H9 (cell line): Measurements from ENCODE around the gene SLX1B. TPM values are rescaled to one million over a fixed set of nuclear protein-coding genes. Genes with fewer than 3 reads are reported as not detected.
"Not testable (repeated sequence)": the region's sequence is repeated elsewhere in the genome, so short reads cannot be mapped to it uniquely, and the experiment has no call there.

Experiments used
- DNase-seq: peaks from one replicate; pipeline ENCODE4 v3.0.0-alpha.2; 2017
- H2AFZ ChIP-seq: one replicate; pipeline ENCODE4 v1.6.1; 2013; ENCODE audit warnings: mild to moderate bottlenecking, low read length, control low read depth, moderate library complexity
- H2AK5ac ChIP-seq: 2 replicates; pipeline ENCODE4 v1.6.1; 2013; ENCODE audit warnings: low read length, control low read depth, mixed read lengths; ENCODE audit not compliant: insufficient read length
- H2BK120ac ChIP-seq: one replicate; pipeline ENCODE4 v1.6.1; 2013; ENCODE audit warnings: low read depth, mild to moderate bottlenecking, low read length, control low read depth, inconsistent platforms; ENCODE audit not compliant: poor library complexity, severe bottlenecking
- H2BK12ac ChIP-seq: 2 replicates; pipeline ENCODE4 v1.6.1; 2013; ENCODE audit warnings: low read length, control low read depth, mixed read lengths, low read depth; ENCODE audit not compliant: insufficient read length
- H2BK15ac ChIP-seq: 2 replicates; pipeline ENCODE4 v1.6.1; 2013; ENCODE audit warnings: low read depth, low read length, control low read depth
- H2BK20ac ChIP-seq: one replicate; pipeline ENCODE4 v1.6.1; 2013; ENCODE audit warnings: low read depth, mild to moderate bottlenecking, low read length, control low read depth, inconsistent platforms; ENCODE audit not compliant: poor library complexity, severe bottlenecking
- H2BK5ac ChIP-seq: 2 replicates; pipeline ENCODE4 v1.6.1; 2013; ENCODE audit warnings: low read length, control low read depth, mixed read lengths; ENCODE audit not compliant: insufficient read length
- H3K14ac ChIP-seq: 2 replicates; pipeline ENCODE4 v1.6.1; 2013; ENCODE audit warnings: low read length, control low read depth; ENCODE audit not compliant: insufficient read depth
- H3K18ac ChIP-seq: 2 replicates; pipeline ENCODE4 v1.6.1; 2013; ENCODE audit warnings: low read depth, mild to moderate bottlenecking, mixed read lengths, low read length, control low read depth; ENCODE audit not compliant: insufficient read length
- H3K23ac ChIP-seq: 2 replicates; pipeline ENCODE4 v1.6.1; 2013; ENCODE audit warnings: low read length, control low read depth, mixed read lengths, low read depth; ENCODE audit not compliant: insufficient read length
- H3K23me2 ChIP-seq: 2 replicates; pipeline ENCODE4 v1.6.1; 2013; ENCODE audit warnings: low read depth, mild to moderate bottlenecking, mixed read lengths, low read length, control low read depth; ENCODE audit not compliant: insufficient read length, poor library complexity, severe bottlenecking
- H3K27ac ChIP-seq: 2 replicates; pipeline ENCODE4 v1.5.1; 2013; ENCODE audit warnings: low read length, control low read depth, mixed read lengths, low read depth; ENCODE audit not compliant: insufficient read length
- H3K27me3 ChIP-seq: 2 replicates; pipeline ENCODE4 v1.6.1; 2013; ENCODE audit warnings: low read length, control low read depth, inconsistent platforms; ENCODE audit not compliant: insufficient read depth
- H3K4ac ChIP-seq: 2 replicates; pipeline ENCODE4 v1.6.1; 2013; ENCODE audit warnings: low read depth, mild to moderate bottlenecking, control low read depth, inconsistent platforms, low read length, moderate library complexity
- H3K4me1 ChIP-seq: 2 replicates; pipeline ENCODE4 v1.6.1; 2013; ENCODE audit warnings: low read length, control low read depth, inconsistent platforms; ENCODE audit not compliant: insufficient read depth
- H3K4me2 ChIP-seq: 2 replicates; pipeline ENCODE4 v1.6.1; 2013; ENCODE audit warnings: low read length, control low read depth, mixed read lengths; ENCODE audit not compliant: insufficient read length, insufficient read depth
- H3K56ac ChIP-seq: 2 replicates; pipeline ENCODE4 v1.6.1; 2013; ENCODE audit warnings: low read depth, mild to moderate bottlenecking, mixed read lengths, low read length, control low read depth; ENCODE audit not compliant: insufficient read length
- H3K79me1 ChIP-seq: 2 replicates; pipeline ENCODE4 v1.6.1; 2013; ENCODE audit warnings: low read depth, mild to moderate bottlenecking, moderate library complexity, low read length, control low read depth, inconsistent platforms; ENCODE audit not compliant: insufficient read depth, poor library complexity, severe bottlenecking
- H3K79me2 ChIP-seq: 2 replicates; pipeline ENCODE4 v1.6.1; 2013; ENCODE audit warnings: low read length, control low read depth, inconsistent platforms; ENCODE audit not compliant: insufficient read depth
- H3K9ac ChIP-seq: 2 replicates; pipeline ENCODE4 v1.6.1; 2013; ENCODE audit warnings: low read length, control low read depth, mixed read lengths; ENCODE audit not compliant: insufficient read length; ENCODE audit errors: extremely low read depth
- H3K9me3 ChIP-seq: one replicate; pipeline ENCODE4 v1.6.1; 2013; ENCODE audit warnings: low read depth, low read length, inconsistent platforms; ENCODE audit not compliant: control insufficient read depth
- H3T11ph ChIP-seq: one replicate; pipeline ENCODE4 v1.6.1; 2013; ENCODE audit warnings: mild to moderate bottlenecking, low read length, control low read depth, inconsistent platforms
- H4K20me1 ChIP-seq: one replicate; pipeline ENCODE4 v1.6.1; 2013; ENCODE audit not compliant: control insufficient read depth, insufficient read length, insufficient read depth
- H4K5ac ChIP-seq: 2 replicates; pipeline ENCODE4 v1.6.1; 2013; ENCODE audit warnings: low read depth, mild to moderate bottlenecking, mixed read lengths, low read length, control low read depth; ENCODE audit not compliant: insufficient read length
- H4K8ac ChIP-seq: replicated peaks from 2 replicates; pipeline ENCODE4 v1.6.1; 2013; ENCODE audit warnings: low read length, control low read depth, mixed read lengths, low read depth; ENCODE audit not compliant: insufficient read length
- H4K91ac ChIP-seq: 2 replicates; pipeline ENCODE4 v1.6.1; 2013; ENCODE audit warnings: low read depth, mild to moderate bottlenecking, moderate library complexity, mixed read lengths, low read length, control low read depth; ENCODE audit not compliant: insufficient read length
- H3K27ac Mint-ChIP-seq, 3 experiments: 2 replicates in 2 of 3; 3 replicates in 1 of 3; pipeline ENCODE4 v1.8.0; 2020 to 2021; ENCODE audit warnings: mixed read lengths in 3 of 3, mild to moderate bottlenecking in 1 of 3, moderate library complexity in 1 of 3
- H3K27me3 Mint-ChIP-seq: 2 replicates; pipeline ENCODE4 v1.8.0; 2021; ENCODE audit warnings: low read depth, mild to moderate bottlenecking, moderate library complexity, mixed read lengths
- H3K36me3 Mint-ChIP-seq, 3 experiments: 2 replicates in 2 of 3; 3 replicates in 1 of 3; pipeline ENCODE4 v1.8.0; 2020 to 2021; ENCODE audit warnings: low read depth in 3 of 3, mixed read lengths in 3 of 3; ENCODE audit not compliant: insufficient read depth in 1 of 3
- H3K4me1 Mint-ChIP-seq, 2 experiments: 2 replicates each; pipeline ENCODE4 v1.8.0; 2020; ENCODE audit warnings: mixed read lengths in 2 of 2
- H3K4me3 Mint-ChIP-seq, 2 experiments: 2 replicates in 1 of 2; 3 replicates in 1 of 2; pipeline ENCODE4 v1.8.0; 2020 to 2021; ENCODE audit warnings: mild to moderate bottlenecking in 2 of 2, mixed read lengths in 2 of 2, moderate library complexity in 1 of 2
- H3K9me3 Mint-ChIP-seq, 2 experiments: 2 replicates in 1 of 2; 3 replicates in 1 of 2; pipeline ENCODE4 v1.8.0; 2020; ENCODE audit warnings: mild to moderate bottlenecking in 2 of 2, mixed read lengths in 2 of 2, moderate library complexity in 1 of 2
- WGBS: extraction: QIAGEN DNeasy Blood & Tissue Kit; methylation state at CpG from one replicate; pipeline ENCODE4 v1.1.7; 2013; ENCODE audit warnings: missing lambda C conversion rate, low lambda C conversion rate, mixed read lengths; ENCODE audit not compliant: insufficient read length; ENCODE audit errors: extremely low coverage; 5-methylcytosine and 5-hydroxymethylcytosine counted together
- total RNA-seq: library from RNA; stranded (reverse); gene quantifications from 2 replicates; pipeline ENCODE4 v1.2.1, GENCODE V29; 2021

SLX1B gene
- total RNA-seq, 1 experiment from 2014 or later: 78.1 TPM

DNA sequence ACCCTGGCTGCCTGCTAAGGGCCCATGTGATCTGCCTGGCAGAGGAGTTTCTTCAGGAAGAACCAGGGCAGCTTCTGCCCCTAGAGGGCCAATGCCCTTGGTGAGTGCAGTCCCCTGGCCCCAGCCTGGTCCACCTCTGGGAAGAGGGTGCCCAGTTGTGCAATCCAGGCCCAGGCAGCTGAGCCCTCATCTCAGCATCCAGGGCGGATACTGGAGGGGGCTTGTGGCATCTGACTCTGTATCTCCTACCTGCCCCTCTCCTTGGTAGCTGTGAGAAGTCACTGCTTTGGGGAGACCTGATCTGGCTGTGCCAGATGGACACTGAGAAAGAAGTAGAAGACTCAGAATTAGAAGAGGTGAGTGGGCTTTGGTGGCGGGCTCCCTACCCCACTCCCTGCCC is 3.3 kb downstream of the SLX1B start:
- not testable (repeated sequence) for H3K79me2 ChIP-seq, H2AFZ ChIP-seq, H3K14ac ChIP-seq, H3K4me2 ChIP-seq, H3K79me1 ChIP-seq, H2BK15ac ChIP-seq, H3K4me3 Mint-ChIP-seq, H4K91ac ChIP-seq, H4K5ac ChIP-seq, H3K27ac Mint-ChIP-seq, H2AK5ac ChIP-seq, H3K9ac ChIP-seq, H4K20me1 ChIP-seq, H3K27ac ChIP-seq, H3K23me2 ChIP-seq, H3K27me3 ChIP-seq, H2BK120ac ChIP-seq, H3K4ac ChIP-seq, H3K4me1 Mint-ChIP-seq, H3K27me3 Mint-ChIP-seq, H3K18ac ChIP-seq, H3K36me3 Mint-ChIP-seq, H3K4me1 ChIP-seq, H3K23ac ChIP-seq, DNase-seq, H3T11ph ChIP-seq, H3K56ac ChIP-seq, H2BK12ac ChIP-seq, H2BK20ac ChIP-seq, H3K9me3 Mint-ChIP-seq, H4K8ac ChIP-seq, H2BK5ac ChIP-seq, H3K9me3 ChIP-seq
- no CpG with 5 or more reads among the region's 2 CpGs for WGBS

DNA sequence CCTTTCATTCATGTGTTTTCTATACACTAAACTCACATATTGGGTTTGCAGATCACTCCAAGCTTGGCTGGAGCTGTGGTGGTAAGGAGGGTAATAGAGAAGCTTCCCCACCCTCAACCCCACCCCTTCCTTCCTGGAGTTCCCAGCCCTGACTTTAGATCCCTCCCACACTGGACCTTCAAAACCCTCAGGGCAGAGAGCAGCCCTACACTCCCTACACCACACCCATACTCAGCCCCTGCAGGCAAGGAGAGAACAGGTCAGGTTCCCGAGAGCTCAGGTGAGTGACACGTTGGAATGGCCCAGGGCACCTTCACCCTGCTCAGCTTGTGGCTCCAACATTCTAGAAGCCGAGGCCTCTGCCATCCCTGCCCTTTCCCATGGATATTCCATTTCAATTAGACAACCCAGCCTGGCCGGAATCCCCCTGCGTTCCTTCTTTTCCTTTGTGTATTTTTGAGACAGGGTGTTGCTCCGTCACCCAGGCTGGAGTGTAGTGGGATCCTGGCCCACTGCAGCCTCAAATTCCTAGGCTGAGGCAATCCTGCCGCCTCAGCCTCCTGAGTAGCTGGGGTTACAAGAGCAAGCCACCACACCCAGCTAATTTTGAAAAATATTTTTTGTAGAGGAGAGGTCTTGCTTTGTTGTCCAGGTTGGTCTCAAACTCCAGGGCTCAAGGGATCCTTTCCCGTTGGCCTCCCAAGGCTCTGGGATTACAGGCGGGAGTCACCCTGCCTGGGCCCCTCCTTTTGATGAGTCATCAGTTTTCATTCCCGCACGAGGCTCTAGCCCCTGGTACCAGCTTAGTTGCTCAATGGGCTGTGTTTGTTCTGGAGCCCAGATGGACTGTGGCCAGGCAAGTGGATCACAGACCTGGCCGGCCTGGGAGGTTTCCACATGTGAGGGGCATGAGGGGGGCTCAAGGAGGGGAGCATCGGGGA is 5.6 kb downstream of the SLX1B start, which contains the start of gene SULT1A4:
SULT1A4 (plus strand) TSS at position 208 of the 941 bp plus-strand sequence. CDS start 1,473 bp downstream, outside the sequence.
- H3K23ac ChIP-seq, H3K9ac ChIP-seq, H3K9me3 Mint-ChIP-seq, H2BK20ac ChIP-seq, H3K79me1 ChIP-seq, H3K14ac ChIP-seq, H3K4ac ChIP-seq, H2BK12ac ChIP-seq, H3K9me3 ChIP-seq, H4K8ac ChIP-seq, H3K27ac ChIP-seq, H2BK5ac ChIP-seq, H2BK15ac ChIP-seq, H3K79me2 ChIP-seq, H3K23me2 ChIP-seq, H3K4me2 ChIP-seq, H3K4me3 Mint-ChIP-seq, H3K27me3 Mint-ChIP-seq, H4K20me1 ChIP-seq, H2AK5ac ChIP-seq, H3T11ph ChIP-seq, H4K5ac ChIP-seq, H3K4me1 ChIP-seq, H2AFZ ChIP-seq, DNase-seq, H4K91ac ChIP-seq, H2BK120ac ChIP-seq, H3K4me1 Mint-ChIP-seq, H3K27ac Mint-ChIP-seq, H3K27me3 ChIP-seq, H3K36me3 Mint-ChIP-seq, H3K18ac ChIP-seq, H3K56ac ChIP-seq: not testable (repeated sequence)
- WGBS: no CpG with 5 or more reads among the region's 13 CpGs
